KOPT-K1 (cell line): ENCODE measurements around the gene ITGA6.

Source experiments
- H3K27ac ChIP-seq: fragments of 200-600 bp; sonication (generic); 2 replicates; pipeline ENCODE4 v1.5.1; 2016; ENCODE audit warnings: antibody characterized with exemption, mild to moderate bottlenecking, low read depth, low read length; ENCODE audit not compliant: poor library complexity, severe bottlenecking
- H3K36me3 ChIP-seq: fragments of 200-600 bp; sonication (generic); 2 replicates; pipeline ENCODE4 v1.5.1; 2017; ENCODE audit warnings: antibody characterized with exemption, mild to moderate bottlenecking, low read length, moderate library complexity; ENCODE audit not compliant: insufficient read depth
- H3K9me3 ChIP-seq: fragments of 200-600 bp; sonication (generic); 2 replicates; pipeline ENCODE4 v1.5.1; 2017; ENCODE audit warnings: antibody characterized with exemption, low read length, mild to moderate bottlenecking; ENCODE audit not compliant: insufficient read depth, poor library complexity, severe bottlenecking

ITGA6 gene

GRCh38 chr2:172427256-172427989 lies at the start of gene ITGA6:
TSS of gene ITGA6 (plus strand) at chr2:172427586.
- Histone ChIP-seq H3K36me3 (no peaks in the 10 kb centered on the region), H3K27ac (peak within 1 kb of the TSS; percentile 54), H3K9me3 (no peaks in the 10 kb centered on the region)

GRCh38 chr2:172380436-172381274 lies 46.7 kb upstream of the ITGA6 start:
- no peaks in the 10 kb centered on the region for H3K36me3 ChIP-seq
- H3K27ac ChIP-seq: no peak overlapping the region
- peaks cover 7% of the 10 kb centered on the region for H3K9me3 ChIP-seq

GRCh38 chr2:172381275-172382027 lies 45.9 kb upstream of the ITGA6 start:
- Histone ChIP-seq H3K9me3 (peaks cover 7% of the 10 kb centered on the region), H3K27ac (no peak overlapping the region)

GRCh38 chr2:172387361-172387760 lies 40.0 kb upstream of the ITGA6 start:
- no peaks in the 10 kb centered on the region for H3K36me3 ChIP-seq
- no peaks in the 10 kb centered on the region for H3K9me3 ChIP-seq
- no peak overlapping the region for H3K27ac ChIP-seq

More at GRCh38 chr2:172381275-172382027, 45.9 kb upstream of the ITGA6 start:
- H3K36me3 ChIP-seq: no peaks in the 10 kb centered on the region

GRCh38 chr2:172389685-172390339 lies 37.6 kb upstream of the ITGA6 start:
- Histone ChIP-seq H3K9me3 (no peaks in the 10 kb centered on the region), H3K27ac (no peak overlapping the region), H3K36me3 (no peaks in the 10 kb centered on the region)

GRCh38 chr2:172394002-172394401 lies 33.4 kb upstream of the ITGA6 start:
- Histone ChIP-seq H3K27ac (no peak overlapping the region), H3K9me3 (no peaks in the 10 kb centered on the region), H3K36me3 (no peaks in the 10 kb centered on the region)

GRCh38 chr2:172395503-172395902 lies 31.9 kb upstream of the ITGA6 start:
- no peak overlapping the region for H3K27ac ChIP-seq
- no peaks in the 10 kb centered on the region for H3K36me3 ChIP-seq
- H3K9me3 ChIP-seq: no peaks in the 10 kb centered on the region

GRCh38 chr2:172397148-172397834 lies 30.1 kb upstream of the ITGA6 start:
- no peaks in the 10 kb centered on the region for H3K36me3 ChIP-seq
- H3K27ac ChIP-seq: no peak overlapping the region
- H3K9me3 ChIP-seq: no peaks in the 10 kb centered on the region

GRCh38 chr2:172398440-172398839 lies 28.9 kb upstream of the ITGA6 start:
- Histone ChIP-seq H3K27ac (no peak overlapping the region), H3K36me3 (no peaks in the 10 kb centered on the region), H3K9me3 (no peaks in the 10 kb centered on the region)

GRCh38 chr2:172399765-172400164 lies 27.6 kb upstream of the ITGA6 start:
- Histone ChIP-seq H3K9me3 (no peaks in the 10 kb centered on the region), H3K27ac (no peak overlapping the region), H3K36me3 (no peaks in the 10 kb centered on the region)

GRCh38 chr2:172402198-172402597 lies 25.2 kb upstream of the ITGA6 start:
- Histone ChIP-seq H3K9me3 (no peaks in the 10 kb centered on the region), H3K27ac (no peak overlapping the region), H3K36me3 (no peaks in the 10 kb centered on the region)

GRCh38 chr2:172403402-172403801 lies 24.0 kb upstream of the ITGA6 start:
- Histone ChIP-seq H3K9me3 (no peaks in the 10 kb centered on the region), H3K36me3 (no peaks in the 10 kb centered on the region), H3K27ac (no peak overlapping the region)

GRCh38 chr2:172403881-172404468 lies 23.4 kb upstream of the ITGA6 start:
- H3K9me3 ChIP-seq: no peaks in the 10 kb centered on the region
- no peaks in the 10 kb centered on the region for H3K36me3 ChIP-seq
- H3K27ac ChIP-seq: no peak overlapping the region

- Histone ChIP-seq H3K27ac (no peak overlapping the region), H3K36me3 (no peaks in the 10 kb centered on the region), H3K9me3 (no peaks in the 10 kb centered on the region)
Measured at GRCh38 chr2:172404824-172405223, 22.6 kb upstream of the ITGA6 start.
